Measurements from ENCODE around the gene PCCA. TPM values are rescaled to one million over a fixed set of nuclear protein-coding genes. Genes with fewer than 3 reads are reported as not detected.
"Not testable (repeated sequence)": the region's sequence is repeated elsewhere in the genome, so short reads cannot be mapped to it uniquely, and the experiment has no call there.

Gene PCCA, protein sequence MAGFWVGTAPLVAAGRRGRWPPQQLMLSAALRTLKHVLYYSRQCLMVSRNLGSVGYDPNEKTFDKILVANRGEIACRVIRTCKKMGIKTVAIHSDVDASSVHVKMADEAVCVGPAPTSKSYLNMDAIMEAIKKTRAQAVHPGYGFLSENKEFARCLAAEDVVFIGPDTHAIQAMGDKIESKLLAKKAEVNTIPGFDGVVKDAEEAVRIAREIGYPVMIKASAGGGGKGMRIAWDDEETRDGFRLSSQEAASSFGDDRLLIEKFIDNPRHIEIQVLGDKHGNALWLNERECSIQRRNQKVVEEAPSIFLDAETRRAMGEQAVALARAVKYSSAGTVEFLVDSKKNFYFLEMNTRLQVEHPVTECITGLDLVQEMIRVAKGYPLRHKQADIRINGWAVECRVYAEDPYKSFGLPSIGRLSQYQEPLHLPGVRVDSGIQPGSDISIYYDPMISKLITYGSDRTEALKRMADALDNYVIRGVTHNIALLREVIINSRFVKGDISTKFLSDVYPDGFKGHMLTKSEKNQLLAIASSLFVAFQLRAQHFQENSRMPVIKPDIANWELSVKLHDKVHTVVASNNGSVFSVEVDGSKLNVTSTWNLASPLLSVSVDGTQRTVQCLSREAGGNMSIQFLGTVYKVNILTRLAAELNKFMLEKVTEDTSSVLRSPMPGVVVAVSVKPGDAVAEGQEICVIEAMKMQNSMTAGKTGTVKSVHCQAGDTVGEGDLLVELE
- total RNA-seq, result 10 to 100 TPM in 1 of 2 donors, 1 to 10 TPM in 1; 7.2 to 14.6 TPM

DNA sequence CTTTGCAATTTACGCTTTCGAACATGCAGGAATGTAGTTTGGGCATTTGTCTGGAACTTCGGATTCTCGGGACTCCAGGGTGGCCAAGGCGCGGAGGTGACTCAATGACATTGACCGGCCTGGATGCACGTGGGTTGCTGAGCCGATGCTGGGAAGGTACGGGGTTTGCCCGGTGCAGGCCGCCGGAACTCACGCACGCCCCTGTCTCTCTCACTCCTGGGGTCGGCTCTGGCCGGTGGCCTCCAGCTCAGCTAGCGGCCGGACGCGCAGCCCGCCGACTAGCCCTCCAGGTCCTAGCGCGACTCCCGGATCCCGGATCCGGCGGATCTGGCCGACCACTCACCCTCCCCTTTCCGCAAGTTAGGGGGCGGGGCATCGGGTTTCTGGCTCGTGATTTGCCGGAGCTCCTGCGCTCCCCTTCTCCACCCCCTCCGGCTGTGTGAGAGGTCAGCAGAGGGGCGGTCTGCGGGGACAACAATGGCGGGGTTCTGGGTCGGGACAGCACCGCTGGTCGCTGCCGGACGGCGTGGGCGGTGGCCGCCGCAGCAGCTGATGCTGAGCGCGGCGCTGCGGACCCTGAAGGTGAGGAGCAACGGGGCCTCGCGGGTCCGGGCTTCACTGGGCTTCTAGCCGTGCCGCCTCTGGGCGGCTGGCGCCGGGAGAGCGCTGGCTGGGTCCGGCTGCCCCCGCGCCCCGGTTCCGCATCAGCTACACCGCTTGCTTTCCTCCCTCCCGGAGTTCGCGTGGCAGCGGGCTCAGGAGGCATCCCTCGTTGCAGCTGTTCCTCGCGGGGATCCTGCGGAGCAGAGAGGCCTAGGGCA, at the start of gene PCCA:
Gene PCCA (plus strand): TSS at position 450 of the 821 bp plus-strand sequence. CDS start 28 bp downstream, at position 478.
- H3K4me1 Mint-ChIP-seq, result peaks cover under 1% of the 10 kb centered on the region
- H3K27ac Mint-ChIP-seq, result peak within 1 kb of the TSS; percentile 86
- H3K36me3 Mint-ChIP-seq (ENCODE audit: low read depth), result no peaks in the 10 kb centered on the region
- peak; percentile 87 for ATAC-seq (replicated peaks)
- H3K4me3 Mint-ChIP-seq, result peak within 1 kb of the TSS; percentile 96
- H3K27me3 Mint-ChIP-seq, result no peaks in the 10 kb centered on the region
- no peaks in the 10 kb centered on the region for H3K9me3 Mint-ChIP-seq

DNA sequence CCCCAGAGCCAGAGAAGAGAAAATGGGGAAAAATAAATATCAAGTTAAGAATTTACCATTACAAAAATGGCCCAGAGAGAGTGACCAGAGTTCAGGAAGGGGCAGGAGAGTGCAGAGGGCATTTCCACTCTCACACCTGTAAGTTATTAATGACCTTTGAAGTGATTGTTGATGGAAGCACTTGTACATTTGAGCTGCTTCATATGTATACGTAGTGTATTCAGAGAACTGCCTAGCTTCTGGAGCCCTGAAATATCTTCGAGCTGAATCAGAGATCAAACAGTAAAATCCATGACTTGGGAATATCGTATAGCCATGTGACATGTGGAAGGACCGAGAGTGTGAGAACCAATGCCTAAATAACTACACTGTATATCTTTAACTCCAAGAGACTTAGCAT, 49.2 kb upstream of the PCCA start:
- H3K4me3 Mint-ChIP-seq, result no peak overlapping the region
- H3K27me3 Mint-ChIP-seq, result peaks cover 10% of the 10 kb centered on the region
- no peak overlapping the region for H3K27ac Mint-ChIP-seq
- ATAC-seq (replicated peaks), result no peak
- H3K9me3 Mint-ChIP-seq, result no peaks in the 10 kb centered on the region
- no peaks in the 10 kb centered on the region for H3K36me3 Mint-ChIP-seq (ENCODE audit: low read depth)
- no peaks in the 10 kb centered on the region for H3K4me1 Mint-ChIP-seq

DNA sequence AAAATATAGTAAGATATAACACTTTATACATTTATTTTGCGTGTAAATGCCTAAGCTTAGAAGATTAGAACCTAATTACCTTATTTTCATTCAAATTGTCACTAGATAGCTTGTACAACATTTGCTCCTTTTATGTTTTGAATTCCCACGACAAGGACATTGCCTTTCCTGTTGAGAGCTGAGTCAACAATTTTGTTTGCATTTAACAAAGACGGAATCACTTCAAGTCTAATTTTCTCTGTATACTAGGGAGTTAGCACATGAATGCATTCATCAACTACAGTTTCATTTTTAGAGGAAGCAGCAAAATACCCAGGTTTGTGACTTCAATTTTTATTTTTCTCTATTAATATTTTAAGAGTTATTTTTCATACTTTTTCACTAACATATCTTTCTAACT, 48.7 kb upstream of the PCCA start:
- no peak overlapping the region for H3K27ac Mint-ChIP-seq
- no peaks in the 10 kb centered on the region for H3K4me1 Mint-ChIP-seq
- H3K27me3 Mint-ChIP-seq, result peaks cover 10% of the 10 kb centered on the region
- no peaks in the 10 kb centered on the region for H3K9me3 Mint-ChIP-seq
- no peak overlapping the region for H3K4me3 Mint-ChIP-seq
- H3K36me3 Mint-ChIP-seq (ENCODE audit: low read depth), result no peaks in the 10 kb centered on the region
- ATAC-seq (replicated peaks), result no peak

DNA sequence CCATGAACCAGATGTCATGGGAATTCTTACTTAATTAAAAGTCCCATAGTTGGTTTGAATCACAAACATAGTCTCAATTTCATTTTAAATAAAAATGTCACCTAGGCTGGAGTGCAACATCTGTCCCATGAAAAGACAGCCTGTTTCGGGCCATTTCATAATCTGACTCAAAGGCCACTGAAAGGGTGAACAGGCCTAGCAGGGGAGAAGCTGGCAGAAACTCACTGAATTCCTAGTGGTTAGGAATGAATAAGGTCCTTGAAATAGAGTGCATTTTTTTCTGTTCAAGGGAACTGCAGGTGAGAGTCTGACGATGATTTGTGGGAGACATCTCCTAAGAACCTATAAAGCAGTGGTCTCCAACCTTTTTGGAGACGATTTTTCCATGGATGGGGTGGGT, 44.0 kb upstream of the PCCA start:
- Mint-ChIP-seq H3K9me3 (no peaks in the 10 kb centered on the region), H3K4me1 (no peaks in the 10 kb centered on the region), H3K36me3 (ENCODE audit: low read depth) (no peaks in the 10 kb centered on the region), H3K27me3 (peaks cover 3% of the 10 kb centered on the region), H3K27ac (no peak overlapping the region), H3K4me3 (no peak overlapping the region)
- no peak for ATAC-seq (replicated peaks)

DNA sequence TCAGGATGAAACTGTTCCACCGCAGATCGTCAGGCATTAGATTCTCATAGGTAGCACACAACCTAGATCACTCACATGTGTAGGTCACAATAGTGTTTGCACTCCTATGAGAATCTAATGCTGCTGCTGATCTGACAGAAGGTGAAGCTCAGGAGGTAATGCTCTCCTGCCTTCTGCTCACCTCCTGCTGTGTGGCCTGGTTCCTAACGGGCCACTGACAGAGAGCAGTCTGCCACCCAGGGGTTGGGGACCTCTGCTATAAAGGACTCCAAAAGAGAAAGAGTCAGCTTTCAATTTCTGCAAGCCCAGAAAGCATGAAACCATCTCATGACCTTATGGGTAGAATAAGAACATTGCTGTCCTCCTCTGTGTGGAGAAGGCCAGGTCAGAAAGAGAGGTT, 43.5 kb upstream of the PCCA start:
- Mint-ChIP-seq H3K4me1 (no peaks in the 10 kb centered on the region), H3K27ac (no peak overlapping the region), H3K36me3 (ENCODE audit: low read depth) (no peaks in the 10 kb centered on the region), H3K9me3 (no peaks in the 10 kb centered on the region), H3K27me3 (peaks cover 3% of the 10 kb centered on the region), H3K4me3 (no peak overlapping the region)
- ATAC-seq (replicated peaks), result no peak

DNA sequence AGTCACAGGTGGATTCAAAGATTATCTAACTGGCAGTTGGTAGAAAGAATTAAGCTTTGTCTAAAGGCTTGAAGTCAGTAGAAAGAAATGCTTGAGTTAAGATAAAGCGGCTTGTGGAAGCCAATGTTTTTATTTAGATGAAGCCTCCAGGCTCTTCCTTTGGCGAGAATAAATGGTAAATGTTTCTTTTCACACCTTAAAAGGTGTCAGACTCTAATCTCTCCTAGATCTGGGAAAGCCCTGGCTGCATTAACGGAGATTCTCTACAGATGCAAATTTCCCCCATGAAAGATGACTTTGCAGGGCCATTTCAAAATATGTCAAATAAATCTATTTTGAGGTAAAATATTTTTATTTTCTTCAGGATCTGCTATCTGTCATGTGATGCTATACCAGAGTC, 37.8 kb upstream of the PCCA start:
- Mint-ChIP-seq H3K27ac (no peak overlapping the region), H3K27me3 (peaks cover 7% of the 10 kb centered on the region), H3K4me3 (no peak overlapping the region), H3K4me1 (no peaks in the 10 kb centered on the region), H3K9me3 (no peaks in the 10 kb centered on the region), H3K36me3 (ENCODE audit: low read depth) (no peaks in the 10 kb centered on the region)
- no peak for ATAC-seq (replicated peaks)

DNA sequence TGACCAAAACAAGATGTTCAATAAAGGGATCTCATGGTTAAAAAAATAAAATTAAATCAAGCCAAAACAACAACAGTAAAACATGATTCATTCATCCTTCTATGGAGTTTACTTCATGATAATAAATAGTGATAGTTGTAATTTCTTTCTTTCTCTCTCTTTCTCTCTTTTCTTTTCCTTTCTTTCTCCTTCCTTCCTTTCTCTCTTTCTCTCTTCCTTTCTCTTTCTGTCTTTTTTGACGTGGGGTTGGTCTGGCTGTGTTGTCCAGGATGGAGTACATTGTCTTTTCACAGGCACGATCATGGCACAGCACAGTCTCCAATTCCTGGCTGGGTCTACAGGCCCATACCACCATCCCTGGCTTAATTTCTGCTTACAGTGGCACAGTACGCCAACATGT, 29.1 kb upstream of the PCCA start:
- Mint-ChIP-seq H3K4me3 (no peak overlapping the region), H3K27ac (no peak overlapping the region), H3K36me3 (ENCODE audit: low read depth) (no peaks in the 10 kb centered on the region), H3K9me3 (no peaks in the 10 kb centered on the region), H3K4me1 (no peaks in the 10 kb centered on the region), H3K27me3 (peaks cover 11% of the 10 kb centered on the region)
- no peak for ATAC-seq (replicated peaks)

DNA sequence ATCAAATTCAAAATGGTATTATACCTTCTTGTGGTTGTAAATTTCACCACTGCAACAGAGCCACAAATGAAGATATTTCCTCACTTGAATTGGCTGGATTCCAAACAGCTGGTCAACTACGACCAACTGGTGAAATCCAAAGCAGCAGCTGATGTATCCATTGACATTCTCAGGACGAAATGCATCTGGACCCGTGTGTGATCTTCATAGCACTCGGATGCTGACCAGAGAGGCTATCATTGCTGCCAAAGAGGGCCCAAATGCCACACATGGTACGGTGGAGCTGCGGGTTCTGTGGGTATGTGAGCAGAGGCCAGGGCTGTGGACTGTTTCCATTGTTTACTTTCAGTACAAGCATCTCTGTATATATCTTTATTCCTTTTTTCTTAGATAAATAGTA, 25.6 kb upstream of the PCCA start:
- Mint-ChIP-seq H3K36me3 (ENCODE audit: low read depth) (no peaks in the 10 kb centered on the region), H3K27me3 (peaks cover 15% of the 10 kb centered on the region), H3K4me1 (no peaks in the 10 kb centered on the region), H3K27ac (no peak overlapping the region), H3K4me3 (no peak overlapping the region), H3K9me3 (no peaks in the 10 kb centered on the region)
- no peak for ATAC-seq (replicated peaks)

DNA sequence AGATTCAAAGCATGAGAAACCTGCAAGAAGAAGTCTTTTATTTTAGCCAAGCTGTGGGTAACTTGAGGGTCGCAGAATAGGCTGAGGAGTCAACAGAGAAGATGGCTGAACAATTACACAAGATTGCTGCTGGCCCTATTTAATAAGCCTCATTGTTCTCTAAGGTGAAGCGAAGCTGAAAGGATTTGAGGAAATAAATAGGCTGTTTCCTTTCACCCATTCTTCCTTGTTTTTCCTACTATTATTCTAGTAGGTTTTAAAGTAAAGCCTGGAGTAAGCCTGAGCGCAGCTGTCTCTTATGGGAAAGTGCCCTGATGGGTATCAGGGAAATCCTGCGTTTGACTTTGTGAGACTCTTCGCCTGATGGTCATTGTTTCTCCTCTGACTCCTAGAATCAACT, 25.0 kb upstream of the PCCA start:
- Mint-ChIP-seq H3K4me3 (no peak overlapping the region), H3K27ac (no peak overlapping the region), H3K4me1 (no peaks in the 10 kb centered on the region), H3K9me3 (no peaks in the 10 kb centered on the region), H3K27me3 (peaks cover 15% of the 10 kb centered on the region), H3K36me3 (ENCODE audit: low read depth) (no peaks in the 10 kb centered on the region)
- ATAC-seq (replicated peaks), result no peak

DNA sequence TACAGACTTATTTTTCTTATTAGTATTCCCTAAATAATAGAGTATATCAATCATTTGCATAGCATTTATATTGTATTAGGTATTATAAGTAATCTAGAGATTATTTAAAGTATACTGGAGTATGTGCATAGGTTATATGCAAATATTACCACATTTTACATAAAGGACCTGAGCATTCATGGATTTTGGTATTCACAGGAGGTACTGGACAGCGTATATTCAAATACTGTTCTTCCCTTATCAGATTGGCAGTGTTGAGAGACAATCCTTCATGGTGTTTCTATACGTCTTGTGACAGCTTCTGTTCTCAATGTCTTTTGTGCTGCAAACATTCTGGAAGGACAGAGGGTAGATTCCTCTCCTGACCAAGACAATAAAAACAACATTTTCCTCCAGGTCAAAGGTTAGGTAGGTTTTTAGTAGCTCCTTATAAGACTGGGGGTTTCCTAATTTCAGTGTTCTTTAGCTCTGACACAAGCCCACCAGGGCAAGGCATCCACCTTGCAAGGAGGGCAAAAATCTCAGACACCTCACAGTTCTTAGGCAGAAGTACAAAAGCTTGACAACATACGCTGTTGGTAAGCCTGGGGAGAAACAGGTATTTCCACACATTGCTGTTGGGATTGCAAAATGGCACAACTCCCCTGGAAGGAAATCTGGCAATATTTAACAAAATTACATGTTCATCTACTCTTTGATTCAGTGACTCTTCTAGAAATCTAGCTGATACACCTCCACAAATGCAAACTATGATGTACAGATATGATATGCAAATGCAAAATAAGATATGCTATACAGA, 20.6 kb upstream of the PCCA start:
- no peak for ATAC-seq (replicated peaks)
- Mint-ChIP-seq H3K4me3 (no peak overlapping the region), H3K27ac (no peak overlapping the region), H3K9me3 (no peaks in the 10 kb centered on the region), H3K27me3 (peaks cover 12% of the 10 kb centered on the region), H3K36me3 (ENCODE audit: low read depth) (no peaks in the 10 kb centered on the region), H3K4me1 (no peaks in the 10 kb centered on the region)

DNA sequence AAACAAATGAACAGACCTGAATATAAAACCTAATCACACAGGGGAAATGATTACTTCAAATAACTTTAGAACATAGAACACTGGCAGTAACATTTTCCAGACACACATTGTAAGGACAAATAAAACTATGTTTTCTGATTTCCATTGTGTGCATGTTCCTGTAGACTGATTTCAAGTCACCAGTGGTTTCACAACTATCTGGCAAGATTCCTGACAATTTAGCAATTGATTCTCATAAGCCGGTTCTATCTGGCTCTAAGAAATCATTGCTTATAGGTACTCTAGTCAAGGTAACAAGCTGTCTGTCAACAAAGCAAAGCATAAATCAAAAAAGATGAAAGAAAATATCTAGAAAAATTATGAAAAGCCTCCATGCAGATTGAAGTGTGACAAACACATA, 19.6 kb upstream of the PCCA start:
- ATAC-seq (replicated peaks), result no peak
- H3K27me3 Mint-ChIP-seq, result peaks cover 6% of the 10 kb centered on the region

DNA sequence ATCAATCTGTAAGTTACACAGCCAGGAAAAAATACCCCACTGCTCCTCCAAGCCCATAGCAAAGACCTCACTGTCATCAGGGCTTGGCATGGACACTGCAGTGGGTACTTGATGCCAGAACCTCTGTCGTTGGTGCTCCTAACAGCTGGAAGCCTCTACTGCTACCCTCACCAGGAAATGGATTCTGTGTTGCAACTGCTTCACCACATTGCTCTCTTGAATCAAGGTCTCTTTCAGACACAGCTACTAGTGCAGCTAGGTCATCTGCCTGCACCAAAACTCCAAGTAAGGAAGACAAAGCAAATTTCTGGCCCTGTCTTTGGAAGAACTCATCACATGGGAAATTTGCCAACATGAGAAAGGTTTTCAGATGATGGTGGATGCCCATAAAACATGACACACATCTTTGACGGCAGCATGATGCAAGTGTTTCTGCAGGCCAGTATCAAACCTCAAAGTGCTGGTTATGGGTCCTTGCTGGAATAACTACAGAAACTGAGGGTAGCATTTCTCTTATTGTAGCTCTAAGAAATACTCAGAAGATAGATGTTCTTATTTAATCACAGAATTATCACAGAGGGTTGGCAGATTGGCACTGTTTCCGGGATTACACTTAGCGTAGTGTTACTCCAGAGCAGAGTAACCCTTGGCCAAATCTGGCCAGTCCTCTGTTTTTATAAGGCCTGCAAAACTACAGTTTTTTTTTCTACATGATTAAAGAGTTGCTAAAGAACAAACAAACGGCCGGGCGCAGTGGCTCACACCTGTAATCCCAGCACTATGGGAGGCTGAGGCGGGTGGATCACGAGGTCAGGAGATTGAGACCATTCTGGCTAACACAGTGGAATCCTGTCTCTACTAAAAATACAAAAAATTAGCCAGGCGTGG, 12.9 kb upstream of the PCCA start:
- Mint-ChIP-seq H3K4me3 (no peak overlapping the region), H3K27ac (no peak overlapping the region), H3K36me3 (ENCODE audit: low read depth) (no peaks in the 10 kb centered on the region), H3K9me3 (no peaks in the 10 kb centered on the region), H3K27me3 (no peaks in the 10 kb centered on the region), H3K4me1 (no peaks in the 10 kb centered on the region)
- ATAC-seq (replicated peaks), result no peak

More for the DNA sequence above, 19.6 kb upstream of the PCCA start:
- Mint-ChIP-seq H3K4me3 (no peak overlapping the region), H3K27ac (no peak overlapping the region), H3K9me3 (no peaks in the 10 kb centered on the region), H3K4me1 (no peaks in the 10 kb centered on the region), H3K36me3 (ENCODE audit: low read depth) (no peaks in the 10 kb centered on the region)

DNA sequence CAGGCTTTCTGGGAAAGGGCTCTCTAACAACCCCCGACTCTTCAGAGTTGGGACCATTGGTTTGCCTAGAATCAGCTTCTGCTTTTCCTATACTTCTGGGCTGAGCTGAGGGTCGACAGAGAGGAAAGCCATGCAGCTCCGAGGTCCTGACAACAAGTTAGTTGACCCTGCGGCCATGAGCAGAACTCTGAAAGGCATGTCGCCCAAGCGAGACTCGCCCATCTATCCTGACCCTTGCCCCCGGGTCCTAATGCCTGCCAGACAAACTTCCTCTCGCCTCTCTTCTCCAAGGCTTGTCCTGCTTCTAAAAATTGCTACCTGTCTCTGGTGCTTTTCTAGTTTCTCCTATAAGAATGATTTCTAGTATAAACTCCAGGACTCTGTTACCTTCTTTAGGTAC, 9.9 kb upstream of the PCCA start:
- H3K36me3 Mint-ChIP-seq (ENCODE audit: low read depth); H3K27ac Mint-ChIP-seq; H3K9me3 Mint-ChIP-seq; H3K4me3 Mint-ChIP-seq; H3K27me3 Mint-ChIP-seq; ATAC-seq (replicated peaks): not testable (repeated sequence)
- H3K4me1 Mint-ChIP-seq, result peaks cover 10% of the 10 kb centered on the region
